Tibial nerve (tissue), 4 donors: ENCODE results near the gene AMY2B.

Experiments
- EP300 ChIP-seq, 2 donors: sonication (generic); formaldehyde crosslinking; IDR thresholded peaks; one replicate each; pipeline ENCODE4 v1.6.1; 2017; ENCODE audit warnings: antibody characterized with exemption in 2 of 2, mild to moderate bottlenecking in 1 of 2
- POLR2A ChIP-seq, 2 donors: fragments of 450-650 bp; IDR thresholded peaks; one replicate each; pipeline ENCODE4 v1.6.1; 2017; ENCODE audit warnings: antibody characterized with exemption in 2 of 2, mild to moderate bottlenecking in 2 of 2, moderate library complexity in 2 of 2
- TF ChIP-seq, protein P1 (sequence below), 5 experiments: fragments of 200-600 bp in 3 of 5; fragments of 450-650 bp in 2 of 5; sonication (generic) in 3 of 5; IDR thresholded peaks; one replicate each; pipeline ENCODE4 v1.5.1; 2016 to 2019; ENCODE audit warnings: antibody characterized with exemption in 5 of 5, mild to moderate bottlenecking in 3 of 5, moderate library complexity in 2 of 5

DNA sequence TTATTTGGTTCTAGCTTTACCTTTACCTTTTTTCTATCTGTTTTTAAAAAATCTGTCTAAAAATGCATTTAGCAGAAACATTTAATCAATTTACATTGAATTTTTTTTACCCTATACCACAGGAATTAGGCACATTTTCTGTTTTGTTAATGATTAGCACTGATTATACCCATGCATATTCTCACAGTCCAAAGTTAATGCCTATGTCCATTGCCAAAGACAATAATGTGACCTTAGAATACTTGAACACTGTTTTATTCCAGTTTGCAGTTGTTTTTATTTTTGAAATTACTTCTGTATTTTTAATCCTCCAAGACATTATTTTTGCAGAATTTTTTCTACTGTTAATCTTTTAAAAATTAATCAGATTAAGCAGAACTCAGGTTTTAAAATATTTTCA lies 11.0 kb upstream of the AMY2B start:
- TF ChIP-seq, protein P1, sequence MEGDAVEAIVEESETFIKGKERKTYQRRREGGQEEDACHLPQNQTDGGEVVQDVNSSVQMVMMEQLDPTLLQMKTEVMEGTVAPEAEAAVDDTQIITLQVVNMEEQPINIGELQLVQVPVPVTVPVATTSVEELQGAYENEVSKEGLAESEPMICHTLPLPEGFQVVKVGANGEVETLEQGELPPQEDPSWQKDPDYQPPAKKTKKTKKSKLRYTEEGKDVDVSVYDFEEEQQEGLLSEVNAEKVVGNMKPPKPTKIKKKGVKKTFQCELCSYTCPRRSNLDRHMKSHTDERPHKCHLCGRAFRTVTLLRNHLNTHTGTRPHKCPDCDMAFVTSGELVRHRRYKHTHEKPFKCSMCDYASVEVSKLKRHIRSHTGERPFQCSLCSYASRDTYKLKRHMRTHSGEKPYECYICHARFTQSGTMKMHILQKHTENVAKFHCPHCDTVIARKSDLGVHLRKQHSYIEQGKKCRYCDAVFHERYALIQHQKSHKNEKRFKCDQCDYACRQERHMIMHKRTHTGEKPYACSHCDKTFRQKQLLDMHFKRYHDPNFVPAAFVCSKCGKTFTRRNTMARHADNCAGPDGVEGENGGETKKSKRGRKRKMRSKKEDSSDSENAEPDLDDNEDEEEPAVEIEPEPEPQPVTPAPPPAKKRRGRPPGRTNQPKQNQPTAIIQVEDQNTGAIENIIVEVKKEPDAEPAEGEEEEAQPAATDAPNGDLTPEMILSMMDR (IDR thresholded peaks at IDR 0.05) = no peak
- no peak for TF ChIP-seq POLR2A (IDR thresholded peaks at IDR 0.05)
- no peak for TF ChIP-seq EP300 (IDR thresholded peaks at IDR 0.05)
